D721Med (cell line): Measurements from ENCODE around the gene PPIL6.

ENCODE experiments used
- DNase-seq: peaks from one replicate; pipeline ENCODE4 v3.0.0; 2011; ENCODE audit warnings: low spot score; ENCODE audit not compliant: insufficient read length
- FAIRE-seq: peaks from 2 replicates; lab custom pipeline; 2011; peaks lifted over from hg19 to GRCh38; lab: Jason Lieb, UNC
- TF ChIP-seq, protein P1 (sequence below): IDR thresholded peaks from 2 replicates; pipeline ENCODE4 v1.5.1; 2012; ENCODE audit warnings: mild to moderate bottlenecking, control low read depth; ENCODE audit not compliant: insufficient read depth; ENCODE audit errors: missing control alignments

PPIL6 gene

DNA sequence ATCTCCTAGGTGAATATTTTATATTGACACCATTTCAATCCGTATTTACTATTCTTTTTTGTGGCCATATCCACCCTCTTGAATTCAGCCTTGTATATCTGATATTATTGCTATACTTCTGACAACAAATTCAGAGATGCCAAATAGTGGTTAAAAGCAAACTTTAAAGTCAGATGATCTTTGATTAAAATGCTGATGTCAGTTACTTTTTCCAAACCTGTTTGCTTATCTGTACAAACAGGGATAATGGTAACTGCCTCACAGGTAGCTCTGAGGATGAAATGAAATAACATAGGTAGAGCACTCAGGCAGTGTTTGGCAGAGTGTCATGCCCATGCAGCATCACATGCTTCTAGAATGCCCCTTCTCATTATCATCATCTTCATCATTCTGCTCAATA is 19.2 kb downstream of the PPIL6 start:
- TF ChIP-seq, protein P1, sequence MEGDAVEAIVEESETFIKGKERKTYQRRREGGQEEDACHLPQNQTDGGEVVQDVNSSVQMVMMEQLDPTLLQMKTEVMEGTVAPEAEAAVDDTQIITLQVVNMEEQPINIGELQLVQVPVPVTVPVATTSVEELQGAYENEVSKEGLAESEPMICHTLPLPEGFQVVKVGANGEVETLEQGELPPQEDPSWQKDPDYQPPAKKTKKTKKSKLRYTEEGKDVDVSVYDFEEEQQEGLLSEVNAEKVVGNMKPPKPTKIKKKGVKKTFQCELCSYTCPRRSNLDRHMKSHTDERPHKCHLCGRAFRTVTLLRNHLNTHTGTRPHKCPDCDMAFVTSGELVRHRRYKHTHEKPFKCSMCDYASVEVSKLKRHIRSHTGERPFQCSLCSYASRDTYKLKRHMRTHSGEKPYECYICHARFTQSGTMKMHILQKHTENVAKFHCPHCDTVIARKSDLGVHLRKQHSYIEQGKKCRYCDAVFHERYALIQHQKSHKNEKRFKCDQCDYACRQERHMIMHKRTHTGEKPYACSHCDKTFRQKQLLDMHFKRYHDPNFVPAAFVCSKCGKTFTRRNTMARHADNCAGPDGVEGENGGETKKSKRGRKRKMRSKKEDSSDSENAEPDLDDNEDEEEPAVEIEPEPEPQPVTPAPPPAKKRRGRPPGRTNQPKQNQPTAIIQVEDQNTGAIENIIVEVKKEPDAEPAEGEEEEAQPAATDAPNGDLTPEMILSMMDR: no peak
- FAIRE-seq: no peak
- no peak for DNase-seq

GRCh38 chr6:109420751-109421150 is 19.7 kb downstream of the PPIL6 start:
- FAIRE-seq: no peak
- no peak for DNase-seq
- TF ChIP-seq, protein P1: no peak

DNA sequence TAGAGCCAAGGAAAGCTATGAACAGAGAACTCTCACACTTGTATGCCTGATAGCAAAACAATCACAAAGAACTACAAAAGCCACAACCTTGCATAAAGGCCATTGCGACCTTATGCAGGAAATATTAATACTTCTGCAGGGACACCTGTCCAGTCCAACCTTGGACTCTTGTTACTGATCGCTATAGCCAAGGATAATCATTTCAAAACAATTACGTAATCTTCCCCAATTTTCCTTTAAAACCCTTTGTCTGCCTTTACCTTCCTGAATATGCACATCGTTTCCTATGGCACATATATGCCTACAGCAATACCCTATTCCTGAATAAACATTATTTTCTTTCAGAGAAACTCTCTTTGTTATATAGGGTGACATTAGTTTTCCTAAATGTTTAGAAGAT is 22.8 kb downstream of the PPIL6 start:
- FAIRE-seq (no peak), DNase-seq (no peak)
- TF ChIP-seq, protein P1: no peak

- TF ChIP-seq, protein P1: no peak
- DNase-seq (no peak), FAIRE-seq (no peak)
These were observed 29.4 kb downstream of the PPIL6 start for GRCh38 chr6:109411034-109411433.

GRCh38 chr6:109406196-109406595 is 34.2 kb downstream of the PPIL6 start:
- DNase-seq (no peak), FAIRE-seq (no peak)
- TF ChIP-seq, protein P1: no peak

DNA sequence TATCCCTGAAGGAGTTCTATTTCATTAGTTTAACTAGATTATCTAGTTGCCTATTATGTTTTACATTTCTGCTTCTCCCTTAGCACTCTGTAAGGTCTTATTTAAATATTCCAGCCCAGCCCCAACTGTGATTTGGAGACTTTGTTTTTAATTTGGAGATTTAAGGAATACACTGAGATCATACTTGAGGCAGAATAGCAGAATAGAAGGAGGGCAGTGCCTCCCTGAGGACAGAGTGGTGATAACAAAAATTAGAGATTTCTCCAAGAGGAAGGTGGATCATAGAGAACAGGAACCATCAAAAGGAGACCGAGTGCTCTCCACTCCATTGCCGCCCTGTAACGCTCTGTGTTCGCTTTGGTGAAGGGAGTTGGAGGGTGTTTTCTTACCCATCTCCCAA is 43.4 kb downstream of the PPIL6 start:
- FAIRE-seq (no peak), DNase-seq (no peak)
- TF ChIP-seq, protein P1: peak; percentile 17

- no peak for DNase-seq
- TF ChIP-seq, protein P1: no peak
- no peak for FAIRE-seq
These were observed 44.2 kb downstream of the PPIL6 start for GRCh38 chr6:109396046-109396718.
